Kasumi-1 (cell line): ENCODE results near the gene ANO4.

Experiments
- DNase-seq, 2 experiments: peaks; one replicate each; lab custom pipeline; 2025; lab: John Stamatoyannopoulos, UW

ANO4 gene

GRCh38 chr12:100808777-100809176, 14.2 kb downstream of the ANO4 start:
- DNase-seq, result no peak

GRCh38 chr12:100820314-100820713, 25.7 kb downstream of the ANO4 start:
- DNase-seq, result no peak

GRCh38 chr12:100823963-100824362, 29.4 kb downstream of the ANO4 start:
- no peak for DNase-seq

- DNase-seq, result no peak
Observed at GRCh38 chr12:100824476-100824875, 29.9 kb downstream of the ANO4 start.

DNA sequence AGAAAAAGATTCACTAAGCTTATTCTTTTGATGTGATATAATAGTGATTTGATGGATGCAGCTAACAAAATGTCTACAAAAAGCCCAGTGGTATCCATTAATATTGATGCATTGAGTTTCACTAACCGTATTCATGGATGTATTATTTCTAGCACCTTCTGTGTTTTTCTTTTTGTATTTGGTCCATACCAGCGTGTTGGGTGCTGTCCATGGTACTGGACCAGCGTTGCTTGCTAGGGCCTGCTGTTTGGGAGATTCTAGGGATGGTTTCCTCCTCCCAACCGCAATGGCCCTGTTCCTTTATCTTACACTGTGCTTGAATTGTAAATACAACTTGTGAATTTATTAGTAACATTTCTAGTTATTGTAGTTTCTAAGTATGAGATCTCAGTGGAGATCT, 31.7 kb downstream of the ANO4 start:
- peak; percentile 21 to 22 for DNase-seq

DNA sequence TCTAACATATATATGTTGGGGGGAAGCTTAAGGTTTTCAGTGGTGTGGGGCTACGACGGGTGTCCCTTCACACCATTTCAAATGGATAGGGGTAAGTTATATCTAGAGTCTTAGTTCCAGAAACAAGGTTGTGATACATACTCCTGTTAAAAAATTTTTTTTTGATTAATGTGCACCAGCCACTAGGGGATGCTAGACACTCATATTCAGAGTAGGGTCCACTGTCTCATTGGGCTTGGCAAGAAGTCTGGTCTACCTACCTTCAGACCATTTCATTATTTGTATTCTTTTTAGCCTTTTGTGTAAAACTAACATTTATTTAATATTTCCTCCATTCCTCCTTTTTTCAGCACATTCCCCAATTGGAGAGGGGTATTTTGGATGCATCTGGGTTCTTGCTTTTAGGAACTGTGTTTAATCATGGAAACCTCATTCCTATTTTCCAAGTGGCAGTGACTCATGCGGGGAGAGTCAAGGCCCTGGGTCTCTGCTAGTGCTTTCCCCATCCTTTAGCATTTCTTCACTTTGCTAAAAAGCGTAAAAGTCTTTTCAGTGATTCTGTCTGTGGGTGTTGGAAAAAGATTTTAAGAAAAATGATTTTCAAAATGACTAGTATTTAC, 33.4 kb downstream of the ANO4 start:
- peak; percentile 32 to 48 for DNase-seq

DNA sequence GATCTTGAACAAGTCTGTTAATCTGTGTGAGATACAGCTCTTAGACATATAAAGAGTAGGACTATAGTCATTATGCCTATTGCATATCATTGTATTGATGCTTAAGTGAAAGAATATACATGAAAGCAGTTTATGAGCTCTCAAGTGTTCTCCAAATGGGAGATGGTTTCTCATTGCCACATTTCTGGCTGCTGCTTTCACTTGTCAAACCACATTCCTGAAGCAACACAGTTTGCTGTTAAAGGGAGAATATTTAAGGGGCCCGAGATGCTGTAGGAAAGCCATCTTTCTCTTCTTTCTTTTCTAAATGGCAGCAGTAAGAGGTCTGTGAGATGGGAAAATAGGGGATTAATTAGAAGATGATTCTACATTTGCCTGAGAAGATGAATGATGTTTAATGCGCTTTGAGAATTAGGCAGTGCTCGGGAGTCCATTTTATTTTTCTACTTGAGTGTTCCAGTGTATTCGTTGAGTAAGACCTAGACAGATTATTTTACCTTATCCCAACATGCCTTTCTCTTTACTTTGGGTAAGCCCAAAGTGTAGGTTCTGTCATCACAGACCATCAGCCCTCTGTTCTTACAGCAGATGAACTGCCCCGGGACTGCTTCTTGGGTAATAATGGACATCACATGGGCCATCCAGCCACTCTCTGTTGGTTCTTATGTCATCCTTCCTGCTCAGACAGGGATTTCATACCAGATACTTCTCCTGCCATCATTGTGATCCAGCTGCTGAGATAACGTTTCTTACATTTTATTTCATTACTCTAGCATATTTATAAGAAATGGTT, 35.6 kb downstream of the ANO4 start:
- DNase-seq, result no peak

GRCh38 chr12:100833282-100833681, 38.7 kb downstream of the ANO4 start:
- DNase-seq, result no peak

DNA sequence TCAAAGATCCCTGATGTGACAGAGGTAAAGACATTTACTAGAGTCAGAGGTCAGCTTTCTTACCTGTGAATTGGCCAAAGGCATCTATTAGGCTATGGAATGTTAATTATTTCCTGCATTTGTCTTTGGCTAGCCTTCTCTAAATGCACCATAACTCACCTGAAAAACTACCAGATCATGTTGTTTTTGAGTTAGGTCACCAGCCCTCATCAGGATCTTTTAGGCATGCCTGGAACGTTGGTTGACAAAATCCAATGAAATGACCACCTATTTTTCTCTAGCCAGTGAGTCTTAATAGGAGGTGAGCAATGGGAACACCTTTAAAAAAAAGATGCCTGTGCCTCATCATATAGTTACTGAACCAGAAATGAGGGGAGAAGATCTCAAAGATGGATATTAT, 46.2 kb downstream of the ANO4 start:
- DNase-seq, result no peak

- no peak for DNase-seq
Observed at GRCh38 chr12:100842156-100842555, 47.6 kb downstream of the ANO4 start.

- no peak for DNase-seq
Observed at GRCh38 chr12:100843061-100843460, 48.5 kb downstream of the ANO4 start.

- DNase-seq, result no peak
Observed at GRCh38 chr12:100845095-100845494, 50.5 kb downstream of the ANO4 start.

GRCh38 chr12:100851637-100852036, 57.1 kb downstream of the ANO4 start:
- DNase-seq, result no peak

- no peak for DNase-seq
Observed at GRCh38 chr12:100857418-100857817, 62.8 kb downstream of the ANO4 start.

- DNase-seq, result no peak
Observed at GRCh38 chr12:100857971-100858370, 63.4 kb downstream of the ANO4 start.

DNA sequence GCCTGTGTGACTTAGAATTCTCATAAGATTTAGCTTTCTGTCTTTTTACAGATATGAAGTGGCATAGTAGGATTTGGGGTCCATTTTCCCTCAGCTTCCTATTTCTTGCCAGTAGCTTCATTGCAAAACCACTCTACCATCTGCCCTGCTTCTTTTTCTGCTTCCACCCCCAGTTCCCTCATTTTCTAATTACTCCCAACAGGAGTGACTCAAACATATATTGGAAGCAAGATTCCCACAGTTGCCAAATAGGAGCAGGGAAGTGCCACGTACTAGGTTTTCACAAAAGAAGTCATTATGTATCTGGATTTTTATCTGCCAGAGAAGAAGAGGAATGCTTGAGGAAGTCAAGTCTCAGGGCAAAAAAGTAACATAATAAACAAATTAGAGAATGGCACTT, 64.1 kb downstream of the ANO4 start:
- no peak for DNase-seq

GRCh38 chr12:100859063-100859627, 64.6 kb downstream of the ANO4 start:
- no peak for DNase-seq

DNA sequence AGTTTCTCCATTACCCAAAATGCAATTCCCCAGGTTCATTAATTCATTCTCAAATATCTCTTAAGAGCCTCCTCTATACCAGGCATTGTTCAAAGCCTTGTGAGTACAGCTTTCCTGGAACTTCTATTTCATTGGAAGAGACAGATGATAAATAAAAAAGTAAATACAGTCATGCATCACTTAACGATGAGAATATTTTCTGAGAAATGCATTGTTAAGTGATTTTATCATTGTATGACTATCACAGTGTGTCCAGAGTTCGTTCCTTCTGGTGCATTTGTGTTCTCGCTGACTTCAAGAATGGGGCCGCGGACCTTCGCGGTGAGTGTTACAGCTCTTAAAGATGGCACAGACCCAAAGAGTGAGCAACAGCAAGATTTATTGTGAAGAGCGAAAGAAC, 66.0 kb downstream of the ANO4 start:
- no peak for DNase-seq

- DNase-seq, result no peak
Observed at GRCh38 chr12:100862676-100863075, 68.1 kb downstream of the ANO4 start.

DNA sequence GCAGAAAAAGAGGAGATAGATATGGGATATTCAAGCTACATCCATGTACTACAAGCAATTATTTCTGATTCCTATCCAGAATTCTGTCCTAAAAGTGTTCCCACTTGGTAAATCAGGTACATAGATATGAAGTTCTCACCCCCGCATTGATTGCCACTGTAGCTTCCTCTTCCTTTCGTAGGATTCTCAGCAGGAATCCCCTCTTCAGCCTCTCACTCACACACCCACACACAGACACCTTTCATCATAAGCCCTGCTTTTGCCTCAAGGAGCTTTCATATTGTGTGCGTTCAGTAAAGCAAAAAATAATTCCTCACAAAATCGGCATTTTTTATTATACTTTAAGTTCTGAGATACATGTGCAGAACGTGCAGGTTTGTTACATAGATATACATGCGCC, 69.8 kb downstream of the ANO4 start:
- no peak for DNase-seq

DNA sequence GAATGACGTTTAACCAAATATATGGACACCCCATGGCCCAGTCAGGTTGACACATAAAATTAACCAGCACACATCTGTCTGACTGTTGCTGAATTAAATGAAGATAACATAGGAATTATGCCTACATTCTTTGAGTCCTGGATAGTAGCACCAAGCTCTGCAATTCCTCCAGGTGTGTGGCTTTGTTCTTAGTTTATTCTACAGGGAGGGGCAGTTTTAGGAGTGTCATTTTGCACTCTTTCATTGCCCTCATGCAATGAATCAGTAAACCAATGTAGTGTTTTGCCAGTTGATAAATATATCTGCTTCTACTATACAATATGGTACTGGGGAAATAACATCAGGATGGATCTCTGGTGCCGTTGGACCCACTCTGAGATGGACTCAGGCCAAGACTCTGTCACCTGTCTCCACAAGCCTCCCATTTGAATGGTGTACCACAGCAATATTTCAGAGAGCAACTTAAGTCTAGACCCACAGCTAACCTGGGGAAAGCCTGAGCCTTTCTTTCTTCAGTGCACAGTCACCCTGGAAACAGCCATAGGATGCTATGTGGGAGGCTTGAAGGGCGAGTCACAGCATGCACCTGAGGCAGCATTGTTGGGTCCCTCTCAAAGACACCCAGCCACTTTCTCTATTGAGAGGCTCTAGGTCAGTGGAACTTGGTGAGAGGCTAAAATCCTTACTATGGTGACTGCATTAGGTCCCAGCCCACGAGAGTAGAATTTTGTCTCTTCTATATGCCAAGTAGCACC, 73.2 kb downstream of the ANO4 start:
- DNase-seq, result no peak

- no peak for DNase-seq
Observed at GRCh38 chr12:100868487-100868886, 73.9 kb downstream of the ANO4 start.
